ENCODE results near the gene TBX19. TPM values are rescaled to one million over a fixed set of nuclear protein-coding genes. Genes with fewer than 3 reads are reported as not detected.

TBX19 gene
- total RNA-seq, 1 donor from 2014 or later, result 1.3 TPM

DNA sequence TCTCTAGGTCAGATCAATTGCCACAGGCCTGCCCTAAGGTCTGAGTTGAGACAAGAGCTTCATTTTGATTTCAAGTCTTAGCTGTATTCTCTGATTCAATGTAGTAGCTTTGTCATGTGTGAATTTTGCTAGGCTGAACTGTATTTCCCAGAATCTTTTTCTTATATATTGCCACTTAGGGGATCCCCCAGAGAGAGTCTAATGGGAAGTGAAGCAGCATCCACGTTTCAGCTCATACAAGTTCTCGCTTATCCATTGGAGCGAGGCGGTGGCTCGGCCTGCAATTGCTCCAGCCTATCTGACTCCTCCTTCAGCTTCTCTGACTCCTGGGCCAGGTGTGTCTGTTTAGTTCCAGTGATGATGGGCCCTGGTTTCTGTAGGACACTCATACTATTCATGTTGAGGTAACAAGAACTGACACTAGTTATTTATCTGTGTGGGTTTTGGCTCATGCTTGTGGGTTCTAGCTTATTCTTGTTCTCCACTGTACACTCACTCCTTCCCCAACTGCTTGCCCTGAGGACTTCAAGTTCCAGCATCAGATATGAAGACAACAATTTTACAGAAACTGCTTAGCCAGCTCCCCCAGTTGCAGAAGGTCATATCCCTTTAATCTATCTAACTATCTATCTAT is 48.2 kb downstream of the TBX19 start:
- DNase-seq (ENCODE audit: low read depth), result no peak
- H3K4me3 ChIP-seq (ENCODE audit: low read depth, low read length), result no peak overlapping the region
- TF ChIP-seq, protein P1, sequence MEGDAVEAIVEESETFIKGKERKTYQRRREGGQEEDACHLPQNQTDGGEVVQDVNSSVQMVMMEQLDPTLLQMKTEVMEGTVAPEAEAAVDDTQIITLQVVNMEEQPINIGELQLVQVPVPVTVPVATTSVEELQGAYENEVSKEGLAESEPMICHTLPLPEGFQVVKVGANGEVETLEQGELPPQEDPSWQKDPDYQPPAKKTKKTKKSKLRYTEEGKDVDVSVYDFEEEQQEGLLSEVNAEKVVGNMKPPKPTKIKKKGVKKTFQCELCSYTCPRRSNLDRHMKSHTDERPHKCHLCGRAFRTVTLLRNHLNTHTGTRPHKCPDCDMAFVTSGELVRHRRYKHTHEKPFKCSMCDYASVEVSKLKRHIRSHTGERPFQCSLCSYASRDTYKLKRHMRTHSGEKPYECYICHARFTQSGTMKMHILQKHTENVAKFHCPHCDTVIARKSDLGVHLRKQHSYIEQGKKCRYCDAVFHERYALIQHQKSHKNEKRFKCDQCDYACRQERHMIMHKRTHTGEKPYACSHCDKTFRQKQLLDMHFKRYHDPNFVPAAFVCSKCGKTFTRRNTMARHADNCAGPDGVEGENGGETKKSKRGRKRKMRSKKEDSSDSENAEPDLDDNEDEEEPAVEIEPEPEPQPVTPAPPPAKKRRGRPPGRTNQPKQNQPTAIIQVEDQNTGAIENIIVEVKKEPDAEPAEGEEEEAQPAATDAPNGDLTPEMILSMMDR (conservative IDR thresholded peaks at IDR 0.05; ENCODE audit: low read depth, low read length), result no peak

DNA sequence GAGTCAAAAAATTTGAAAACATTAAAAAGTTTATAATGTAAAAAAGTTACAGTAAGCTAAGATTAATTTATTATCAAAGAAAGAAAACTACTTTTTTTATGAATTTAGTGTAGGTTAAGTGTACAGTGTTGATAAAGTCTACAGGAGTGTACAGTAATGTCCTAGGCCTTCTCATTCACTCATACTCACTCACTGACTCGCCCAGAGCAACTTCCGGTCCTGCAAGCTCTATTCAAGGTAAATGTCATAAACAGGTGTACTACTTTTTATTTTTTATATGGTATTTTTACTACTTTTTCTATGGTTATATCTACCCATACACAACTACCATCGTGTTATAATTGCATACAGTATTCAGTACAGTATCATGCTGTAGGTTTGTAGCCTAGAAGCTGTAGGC is 49.6 kb downstream of the TBX19 start:
- no peak for DNase-seq (ENCODE audit: low read depth)
- TF ChIP-seq, protein P1 (conservative IDR thresholded peaks at IDR 0.05; ENCODE audit: low read depth, low read length), result no peak

DNA sequence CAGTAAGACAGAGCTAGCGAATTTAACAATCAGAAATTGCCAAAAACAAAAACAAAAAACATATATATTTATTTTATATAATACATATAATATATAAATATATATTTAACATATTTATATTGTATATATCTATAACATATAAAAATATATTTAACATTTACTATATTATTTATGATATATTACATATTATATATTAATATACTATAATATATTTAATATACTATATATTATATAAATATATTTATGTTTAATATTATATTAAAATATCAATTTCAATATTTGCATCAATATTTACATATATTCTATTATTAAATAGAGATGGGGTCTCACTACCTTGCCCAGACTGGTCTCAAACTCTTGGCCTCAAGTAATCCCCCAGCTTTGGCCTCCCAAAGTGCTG is 50.9 kb downstream of the TBX19 start:
- TF ChIP-seq, protein P1 (conservative IDR thresholded peaks at IDR 0.05; ENCODE audit: low read depth, low read length), result no peak

More for the DNA sequence above, 49.6 kb downstream of the TBX19 start:
- H3K4me3 ChIP-seq (ENCODE audit: low read depth, low read length), result no peak overlapping the region

DNA sequence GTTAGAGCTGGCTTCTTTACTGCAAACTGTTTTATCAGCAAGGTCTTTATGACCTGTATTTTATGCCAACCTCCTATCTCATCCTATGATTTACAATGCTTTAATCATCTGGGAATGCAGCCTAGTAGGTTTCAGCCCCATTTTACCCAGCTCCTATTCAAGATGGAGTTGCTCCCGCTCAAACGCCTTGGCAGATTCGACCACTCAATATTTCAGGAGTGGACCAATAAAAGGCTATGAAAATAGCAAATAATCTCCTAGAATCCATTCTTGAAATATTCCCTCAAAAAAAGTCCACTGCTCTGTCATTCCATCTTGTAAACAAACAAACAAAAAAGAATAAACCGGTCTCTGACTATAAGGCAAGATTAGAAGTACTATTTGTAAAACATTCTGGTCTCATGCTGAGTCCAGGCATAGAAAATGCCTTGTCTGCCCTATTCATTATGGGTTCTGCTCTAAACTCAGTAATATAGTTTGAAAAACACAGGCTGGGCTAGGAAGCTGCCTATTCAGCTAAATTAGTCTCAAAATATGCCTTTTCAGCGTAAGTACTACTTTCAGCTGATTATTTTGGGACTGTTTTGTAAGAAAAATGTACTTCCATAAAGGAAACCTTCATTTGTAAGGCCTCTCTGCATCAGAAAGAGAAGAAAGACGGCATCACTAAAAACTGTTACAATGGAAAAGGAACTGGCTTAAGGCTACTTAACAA is 53.0 kb downstream of the TBX19 start:
- H3K4me3 ChIP-seq (ENCODE audit: low read depth, low read length), result no peak overlapping the region
- TF ChIP-seq, protein P1 (conservative IDR thresholded peaks at IDR 0.05; ENCODE audit: low read depth, low read length), result no peak
- no peak for DNase-seq (ENCODE audit: low read depth)

More for the DNA sequence above, 50.9 kb downstream of the TBX19 start:
- H3K4me3 ChIP-seq (ENCODE audit: low read depth, low read length), result no peak overlapping the region
- DNase-seq (ENCODE audit: low read depth), result no peak

DNA sequence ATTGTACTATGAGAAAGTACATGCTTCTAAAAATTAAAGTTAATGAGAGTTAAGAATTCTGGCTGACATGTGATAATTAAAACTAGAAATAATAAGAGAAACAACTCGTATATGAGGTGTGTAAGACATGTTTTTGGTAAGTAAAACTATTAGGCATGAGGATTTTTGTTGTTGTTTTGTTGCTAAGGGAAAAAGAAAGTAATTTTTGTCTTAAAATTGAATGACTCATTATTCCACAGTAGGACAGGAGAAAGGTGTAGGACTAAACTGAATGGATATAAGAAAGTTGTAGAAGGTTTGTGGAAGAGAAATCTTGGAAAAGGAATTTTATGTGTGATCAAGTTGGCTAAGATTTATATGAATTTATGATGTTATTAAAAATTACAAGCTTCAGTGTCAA is 54.8 kb downstream of the TBX19 start:
- TF ChIP-seq, protein P1 (conservative IDR thresholded peaks at IDR 0.05; ENCODE audit: low read depth, low read length), result no peak
- no peak for DNase-seq (ENCODE audit: low read depth)
- H3K4me3 ChIP-seq (ENCODE audit: low read depth, low read length), result no peak overlapping the region

DNA sequence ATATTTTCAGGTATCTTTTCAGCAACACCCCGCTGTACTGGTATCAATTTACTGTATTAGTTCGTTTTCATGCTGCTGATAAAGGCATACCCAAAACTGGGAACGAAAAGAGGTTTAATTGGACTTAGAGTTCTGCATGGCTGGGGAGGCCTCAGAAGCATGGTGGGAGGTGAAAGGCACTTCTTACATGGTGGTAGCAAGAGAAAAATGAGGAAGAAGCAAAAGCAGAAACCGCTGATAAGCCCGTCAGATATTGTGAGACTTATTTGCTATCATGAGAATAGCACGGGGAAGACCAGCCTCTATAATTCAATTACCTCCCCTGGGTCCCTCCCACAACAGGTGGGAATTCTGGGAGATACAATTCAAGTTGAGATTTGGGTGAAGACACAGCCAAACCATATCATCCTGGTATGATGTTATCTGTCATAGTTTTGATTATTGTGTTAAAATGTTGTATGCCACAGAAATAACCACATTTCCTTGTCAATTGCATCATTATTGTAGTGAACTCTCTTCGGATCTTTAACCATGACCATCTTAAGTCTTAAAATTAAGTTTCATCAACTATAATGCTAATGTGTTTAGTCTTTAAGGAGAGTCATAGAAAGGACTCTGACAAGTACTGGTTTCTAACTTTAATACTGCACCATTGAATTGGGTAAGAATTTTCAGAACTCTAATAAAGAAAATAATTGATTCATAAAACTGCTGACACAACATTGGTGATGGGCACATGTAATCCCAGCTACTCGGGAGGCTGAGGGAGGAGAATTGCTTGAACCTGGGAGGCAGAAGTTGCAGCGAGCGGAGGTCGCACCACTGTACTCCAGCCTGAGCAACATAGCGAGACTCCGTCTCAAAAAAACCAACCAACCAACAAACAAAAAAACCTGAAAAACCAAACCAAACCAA is 58.2 kb downstream of the TBX19 start:
- H3K4me3 ChIP-seq (ENCODE audit: low read depth, low read length), result no peak overlapping the region
- TF ChIP-seq, protein P1 (conservative IDR thresholded peaks at IDR 0.05; ENCODE audit: low read depth, low read length), result no peak
- DNase-seq (ENCODE audit: low read depth), result no peak

Data from epithelial cell of proximal tubule (primary cell).